OCI-LY1 (cell line): Measurements from ENCODE around the gene GIPC2.

ENCODE experiments used
- H2AFZ ChIP-seq: fragments of 200-600 bp; sonication (generic), shearing (Covaris generic); 2 replicates; pipeline ENCODE4 v1.6.0; 2014; ENCODE audit warnings: antibody characterized with exemption, mild to moderate bottlenecking, low read length
- H3F3A ChIP-seq: fragments of 200-600 bp; sonication (generic), shearing (Covaris generic); 2 replicates; pipeline ENCODE4 v1.6.0; 2014; ENCODE audit warnings: mild to moderate bottlenecking, antibody characterized with exemption, low read length, moderate library complexity; ENCODE audit not compliant: insufficient read depth
- H3K27ac ChIP-seq: fragments of 200-600 bp; sonication (generic); 2 replicates; pipeline ENCODE4 v1.5.1; 2014; ENCODE audit warnings: low read length, mixed run types, mild to moderate bottlenecking, low read depth; ENCODE audit not compliant: poor library complexity, severe bottlenecking
- H3K27me3 ChIP-seq: fragments of 200-600 bp; sonication (generic); 2 replicates; pipeline ENCODE4 v1.6.0; 2014; ENCODE audit warnings: antibody characterized with exemption, mild to moderate bottlenecking, low read length, moderate library complexity; ENCODE audit not compliant: insufficient read depth
- H3K36me3 ChIP-seq: fragments of 200-600 bp; sonication (generic); 2 replicates; pipeline ENCODE4 v1.6.1; 2014; ENCODE audit warnings: mild to moderate bottlenecking, antibody characterized with exemption, low read length, moderate library complexity, mixed read lengths; ENCODE audit not compliant: insufficient read depth
- H3K4me1 ChIP-seq: fragments of 200-600 bp; sonication (generic); 2 replicates; pipeline ENCODE4 v1.5.1; 2014; ENCODE audit warnings: mild to moderate bottlenecking, low read length, moderate library complexity; ENCODE audit not compliant: insufficient read depth, severe bottlenecking
- H3K4me2 ChIP-seq: fragments of 200-600 bp; sonication (generic), shearing (Covaris generic); 2 replicates; pipeline ENCODE4 v1.6.1; 2014; ENCODE audit warnings: low read length
- H3K4me3 ChIP-seq: fragments of 200-600 bp; sonication (generic); 2 replicates; pipeline ENCODE4 v1.5.1; 2014; ENCODE audit warnings: low read length, low read depth, mild to moderate bottlenecking, mixed read lengths; ENCODE audit not compliant: poor library complexity, severe bottlenecking
- H3K79me2 ChIP-seq: fragments of 200-600 bp; shearing (Covaris generic); 2 replicates; pipeline ENCODE4 v1.6.1; 2016; ENCODE audit warnings: mixed run types, low read length, mixed read lengths; ENCODE audit not compliant: insufficient read depth
- H3K9ac ChIP-seq: fragments of 200-600 bp; sonication (generic), shearing (Covaris generic); 2 replicates; pipeline ENCODE4 v1.6.1; 2014; ENCODE audit warnings: mild to moderate bottlenecking, low read length, mixed read lengths
- H3K9me2 ChIP-seq: fragments of 200-600 bp; sonication (generic), shearing (Covaris generic); 2 replicates; pipeline ENCODE4 v1.6.1; 2014; ENCODE audit warnings: low read depth, mild to moderate bottlenecking, low read length, mixed read lengths
- H3K9me3 ChIP-seq: fragments of 200-600 bp; shearing (Covaris generic); 2 replicates; pipeline ENCODE4 v1.6.1; 2014; ENCODE audit warnings: low read length, mixed read lengths
- H4K20me1 ChIP-seq: fragments of 200-600 bp; sonication (generic), shearing (Covaris generic); 2 replicates; pipeline ENCODE4 v1.6.0; 2016; ENCODE audit warnings: mild to moderate bottlenecking, low read length; ENCODE audit not compliant: insufficient read depth
- EZH2 ChIP-seq: fragments of 200-600 bp; sonication (generic), shearing (Covaris generic); IDR thresholded peaks from 2 replicates; pipeline ENCODE4 v1.8.0; 2017; ENCODE audit warnings: borderline replicate concordance, mixed run types, mild to moderate bottlenecking, antibody characterized with exemption, low read length, moderate library complexity, mixed read lengths
- TF ChIP-seq, protein P1 (sequence below): fragments of 200-600 bp; sonication (generic), shearing (Covaris generic); IDR thresholded peaks from 2 replicates; pipeline ENCODE4 v1.5.1; 2017; ENCODE audit warnings: mild to moderate bottlenecking, antibody characterized with exemption, low read length, moderate library complexity, mixed read lengths

Gene GIPC2

DNA sequence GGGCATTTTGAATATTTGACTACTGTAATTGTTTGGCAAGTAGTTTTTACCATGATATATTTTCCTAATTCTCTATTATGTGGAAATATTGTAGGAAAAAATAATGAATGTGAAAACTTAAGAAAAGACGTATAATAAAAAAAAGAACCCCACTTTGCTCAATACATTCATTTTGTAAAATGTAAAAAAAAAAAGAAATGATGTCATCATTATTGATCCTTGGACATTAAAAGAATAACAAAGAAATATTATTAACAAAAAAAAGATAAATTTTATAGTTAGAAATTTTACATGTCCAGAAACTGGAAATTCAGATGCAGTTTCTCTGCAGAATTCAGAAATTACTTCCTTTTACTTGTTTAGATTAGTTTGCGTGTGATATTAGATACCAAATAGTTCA is 5.2 kb downstream of the GIPC2 start:
- Histone ChIP-seq H3K36me3 (no peaks in the 10 kb centered on the region), H3K9me2 (no peaks in the 10 kb centered on the region)

GRCh38 chr1:78052685-78053405 is 7.1 kb downstream of the GIPC2 start:
- TF ChIP-seq, protein P1, sequence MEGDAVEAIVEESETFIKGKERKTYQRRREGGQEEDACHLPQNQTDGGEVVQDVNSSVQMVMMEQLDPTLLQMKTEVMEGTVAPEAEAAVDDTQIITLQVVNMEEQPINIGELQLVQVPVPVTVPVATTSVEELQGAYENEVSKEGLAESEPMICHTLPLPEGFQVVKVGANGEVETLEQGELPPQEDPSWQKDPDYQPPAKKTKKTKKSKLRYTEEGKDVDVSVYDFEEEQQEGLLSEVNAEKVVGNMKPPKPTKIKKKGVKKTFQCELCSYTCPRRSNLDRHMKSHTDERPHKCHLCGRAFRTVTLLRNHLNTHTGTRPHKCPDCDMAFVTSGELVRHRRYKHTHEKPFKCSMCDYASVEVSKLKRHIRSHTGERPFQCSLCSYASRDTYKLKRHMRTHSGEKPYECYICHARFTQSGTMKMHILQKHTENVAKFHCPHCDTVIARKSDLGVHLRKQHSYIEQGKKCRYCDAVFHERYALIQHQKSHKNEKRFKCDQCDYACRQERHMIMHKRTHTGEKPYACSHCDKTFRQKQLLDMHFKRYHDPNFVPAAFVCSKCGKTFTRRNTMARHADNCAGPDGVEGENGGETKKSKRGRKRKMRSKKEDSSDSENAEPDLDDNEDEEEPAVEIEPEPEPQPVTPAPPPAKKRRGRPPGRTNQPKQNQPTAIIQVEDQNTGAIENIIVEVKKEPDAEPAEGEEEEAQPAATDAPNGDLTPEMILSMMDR: no peak
- TF ChIP-seq EZH2: no peak
- H4K20me1 ChIP-seq: no peaks in the 10 kb centered on the region
- H3K36me3 ChIP-seq: no peaks in the 10 kb centered on the region
- no peak overlapping the region for H3K4me2 ChIP-seq
- no peak overlapping the region for H3K9ac ChIP-seq
- no peaks in the 10 kb centered on the region for H3K4me1 ChIP-seq
- H3K27me3 ChIP-seq: no peaks in the 10 kb centered on the region
- no peaks in the 10 kb centered on the region for H3F3A ChIP-seq
- no peaks in the 10 kb centered on the region for H3K9me3 ChIP-seq
- no peaks in the 10 kb centered on the region for H3K79me2 ChIP-seq
- no peak overlapping the region for H2AFZ ChIP-seq
- H3K27ac ChIP-seq: no peak overlapping the region
- H3K9me2 ChIP-seq: no peaks in the 10 kb centered on the region
- H3K4me3 ChIP-seq: no peak overlapping the region

More for the DNA sequence above, 5.2 kb downstream of the GIPC2 start:
- Histone ChIP-seq H3K27me3 (no peaks in the 10 kb centered on the region), H3F3A (no peaks in the 10 kb centered on the region), H3K27ac (no peak overlapping the region), H3K4me3 (no peak overlapping the region), H3K9ac (no peak overlapping the region), H4K20me1 (no peaks in the 10 kb centered on the region), H3K4me2 (no peak overlapping the region), H3K9me3 (no peaks in the 10 kb centered on the region), H3K79me2 (no peaks in the 10 kb centered on the region), H3K4me1 (no peaks in the 10 kb centered on the region), H2AFZ (no peak overlapping the region)
- no peak for TF ChIP-seq EZH2
- TF ChIP-seq, protein P1: no peak

- Histone ChIP-seq H3F3A (no peaks in the 10 kb centered on the region), H3K27me3 (no peaks in the 10 kb centered on the region), H3K79me2 (no peaks in the 10 kb centered on the region), H3K9ac (no peak overlapping the region), H3K4me3 (no peak overlapping the region), H3K9me2 (no peaks in the 10 kb centered on the region), H3K36me3 (no peaks in the 10 kb centered on the region), H3K4me2 (no peak overlapping the region), H3K9me3 (no peaks in the 10 kb centered on the region), H4K20me1 (no peaks in the 10 kb centered on the region), H2AFZ (no peak overlapping the region), H3K4me1 (no peaks in the 10 kb centered on the region), H3K27ac (no peak overlapping the region)
- TF ChIP-seq, protein P1: no peak
- TF ChIP-seq EZH2: no peak
Measured at GRCh38 chr1:78053498-78053897, 7.7 kb downstream of the GIPC2 start.
